ENCODE results near the gene CRACR2B.

GRCh38 chr11:856397-856796 lies 28.7 kb downstream of the CRACR2B start:
- no peak for TF ChIP-seq CTCF (IDR thresholded peaks at IDR 0.05)
- TF ChIP-seq POLR2A (IDR thresholded peaks at IDR 0.05), result no peak

Data from uterus (tissue), 2 donors.